Embryonic facial prominence (tissue), 1 donor: ENCODE results near the gene TMEM125.

Experiments used
- DNase-seq: peaks from one replicate; pipeline ENCODE4 v3.0.0-alpha.2; 2016; ENCODE audit errors: extremely low spot score

Gene TMEM125

DNA sequence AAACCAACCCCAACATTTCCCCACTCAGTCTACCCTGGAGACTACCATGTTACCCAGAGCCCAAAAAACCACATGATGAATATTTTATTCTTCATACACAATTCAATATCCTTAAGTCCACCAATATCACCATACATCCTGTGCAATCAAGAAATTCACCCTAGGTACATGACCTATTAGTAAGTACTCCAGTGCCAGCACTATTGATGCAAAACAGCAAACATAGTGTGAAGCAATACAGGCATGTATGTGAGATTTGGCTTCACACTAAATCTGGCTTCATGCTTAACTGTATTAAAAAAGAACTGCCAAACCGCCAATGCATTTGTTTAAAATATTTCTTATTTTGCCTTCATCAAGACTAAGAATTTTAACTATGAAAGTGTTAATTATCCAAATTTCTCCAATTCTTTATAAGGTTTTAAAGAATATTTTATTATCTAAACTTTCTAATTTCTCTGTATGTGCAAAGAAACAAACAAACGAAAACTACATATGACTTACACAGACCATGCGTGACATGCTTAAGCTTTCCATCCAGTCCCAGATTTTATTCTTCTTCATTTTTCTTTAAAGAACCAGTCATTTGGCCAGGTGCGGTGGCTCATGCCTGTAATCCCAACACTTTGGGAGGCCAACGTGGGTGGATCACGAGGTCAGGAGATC is 22.4 kb upstream of the TMEM125 start:
- no peak for DNase-seq

DNA sequence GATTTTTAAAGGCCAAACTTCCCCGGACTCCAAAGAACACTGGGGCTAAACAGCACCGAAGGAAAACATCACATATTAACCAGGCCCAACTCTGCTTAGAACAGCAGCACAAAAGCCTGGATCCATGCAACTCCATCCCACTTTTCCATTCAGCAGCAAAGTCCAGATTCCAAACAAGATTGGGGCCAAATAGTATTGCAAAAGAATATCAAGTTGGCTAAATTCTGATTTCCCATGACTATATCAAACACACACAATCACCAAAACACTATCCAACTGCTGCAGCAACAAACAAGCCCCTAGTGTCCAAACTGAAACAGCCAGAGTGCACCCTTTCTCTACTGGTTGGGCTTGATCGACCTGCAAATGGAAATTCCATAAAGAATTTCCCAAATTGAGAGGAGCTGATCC is 19.4 kb upstream of the TMEM125 start:
- DNase-seq: no peak

GRCh38 chr1:43251024-43251423 is 18.8 kb upstream of the TMEM125 start:
- no peak for DNase-seq

GRCh38 chr1:43252225-43252624 is 17.6 kb upstream of the TMEM125 start:
- DNase-seq: no peak

GRCh38 chr1:43253173-43253572 is 16.6 kb upstream of the TMEM125 start:
- DNase-seq: no peak

DNA sequence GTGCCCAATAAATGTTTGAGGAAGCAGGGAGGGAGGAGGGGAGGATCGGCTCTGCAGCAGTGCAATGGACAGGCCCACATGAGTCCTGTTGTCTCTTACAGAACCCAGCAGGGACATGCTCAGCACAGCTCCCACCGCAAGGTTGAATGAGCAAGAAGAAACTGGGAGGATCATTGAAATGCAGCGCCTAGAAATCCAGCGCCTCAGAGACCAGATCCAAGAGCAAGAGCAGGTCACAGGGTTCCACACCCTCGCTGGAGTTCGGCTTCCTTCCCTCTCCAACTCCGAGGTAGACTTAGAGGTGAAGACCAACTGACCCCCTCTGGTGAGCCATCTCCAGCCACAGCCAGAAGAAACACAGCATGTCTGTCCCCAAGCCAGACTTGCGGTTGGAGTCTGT is 15.9 kb upstream of the TMEM125 start:
- no peak for DNase-seq

GRCh38 chr1:43255438-43256210 is 14.2 kb upstream of the TMEM125 start:
- DNase-seq: no peak

DNA sequence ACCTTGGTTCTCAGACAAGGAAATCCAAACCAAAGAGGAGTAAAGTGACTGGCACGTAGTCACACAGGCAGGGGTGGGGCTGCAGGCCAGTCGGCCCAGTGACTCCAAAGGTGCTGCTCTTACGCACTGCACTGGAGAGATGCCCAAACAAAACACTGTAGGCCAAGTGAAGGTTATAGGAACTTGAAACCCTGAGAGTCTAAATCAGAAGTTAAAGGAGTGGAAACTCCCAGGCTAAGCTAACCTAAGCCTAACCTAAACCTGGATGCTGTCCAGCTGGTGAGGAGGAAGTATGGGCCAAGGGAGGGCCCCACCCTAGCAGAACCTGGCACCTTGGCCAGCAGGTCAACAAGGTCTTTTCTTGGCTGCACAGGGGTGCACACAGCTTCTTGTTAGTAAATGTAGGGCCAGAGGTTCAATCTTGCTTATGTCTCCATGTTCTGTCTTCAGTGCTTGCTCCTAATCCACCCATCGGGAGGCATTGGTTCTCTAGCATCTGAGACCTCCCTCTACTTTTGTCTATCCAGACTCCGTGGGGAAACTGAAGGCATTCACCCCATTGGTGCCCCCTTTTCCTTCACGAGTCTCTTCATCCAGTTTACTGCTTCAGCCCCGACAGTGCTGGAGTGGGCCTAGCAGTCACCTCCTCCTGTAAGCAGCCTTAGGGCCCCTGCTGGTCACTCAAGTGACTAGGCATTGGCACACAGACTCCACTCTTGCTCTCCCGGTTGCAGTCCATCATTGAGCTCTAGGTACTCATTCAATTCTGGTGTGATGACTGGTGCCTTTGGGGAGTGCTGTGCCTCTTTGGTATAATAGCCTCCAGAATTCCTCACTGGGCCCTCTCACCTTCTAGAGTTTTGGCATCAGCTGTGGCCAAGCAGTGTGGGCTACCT is 12.9 kb upstream of the TMEM125 start:
- DNase-seq: no peak

DNA sequence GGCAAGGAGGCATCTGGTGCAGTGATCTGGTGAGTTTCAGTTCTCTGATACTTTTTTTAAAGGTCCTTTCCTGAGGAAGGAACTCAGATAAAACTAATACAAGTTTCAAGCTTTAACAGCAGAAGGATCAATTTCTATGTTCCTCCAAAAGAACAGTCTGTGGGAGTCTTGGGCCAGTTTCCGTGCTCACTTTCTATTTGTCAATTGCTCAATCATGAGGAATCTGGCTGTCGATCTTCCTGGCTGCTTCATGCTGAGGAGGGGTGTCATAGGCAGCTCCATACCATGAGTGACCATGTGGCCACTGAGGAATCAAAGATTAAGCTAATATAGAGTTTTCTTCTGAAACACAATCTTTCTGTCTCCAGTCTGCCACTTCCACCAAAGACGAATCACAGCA is 11.4 kb upstream of the TMEM125 start:
- DNase-seq: no peak

DNA sequence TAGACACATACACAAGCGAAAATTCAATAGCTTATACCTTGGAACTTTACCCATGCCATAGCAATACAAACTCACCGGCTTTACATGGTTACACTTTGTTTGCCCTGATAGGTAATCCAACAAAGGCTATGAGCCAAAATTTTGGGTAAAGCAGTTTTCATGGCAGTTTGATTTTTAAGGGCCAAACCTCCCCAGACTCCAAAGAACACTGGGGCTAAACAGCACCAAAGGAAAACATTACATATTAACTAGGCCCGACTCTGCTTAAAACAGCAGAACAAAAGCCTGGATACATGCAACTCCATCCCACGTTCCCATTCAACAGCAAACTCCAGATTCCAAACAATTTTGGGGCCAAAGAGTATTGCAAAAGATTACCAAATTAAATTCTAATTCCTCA is 4.4 kb upstream of the TMEM125 start:
- DNase-seq: no peak

DNA sequence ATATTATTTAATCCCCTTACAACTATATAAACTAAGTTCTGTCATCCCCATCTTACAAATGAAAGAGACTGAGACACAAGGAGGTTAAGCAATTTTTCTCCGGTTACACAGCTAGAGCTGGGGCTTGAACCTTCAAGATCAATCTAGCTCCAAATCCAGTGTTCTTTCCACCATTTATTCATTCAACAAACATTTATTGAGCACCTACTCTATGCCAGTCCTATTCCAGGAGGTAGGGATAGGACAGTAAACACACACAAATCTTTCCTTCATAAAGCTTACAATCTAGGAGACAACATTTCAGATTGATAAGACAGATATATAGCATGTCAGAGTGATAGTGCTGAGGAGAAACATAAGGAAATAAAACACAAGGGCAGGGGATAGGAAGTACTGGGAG is 2.9 kb upstream of the TMEM125 start:
- no peak for DNase-seq

DNA sequence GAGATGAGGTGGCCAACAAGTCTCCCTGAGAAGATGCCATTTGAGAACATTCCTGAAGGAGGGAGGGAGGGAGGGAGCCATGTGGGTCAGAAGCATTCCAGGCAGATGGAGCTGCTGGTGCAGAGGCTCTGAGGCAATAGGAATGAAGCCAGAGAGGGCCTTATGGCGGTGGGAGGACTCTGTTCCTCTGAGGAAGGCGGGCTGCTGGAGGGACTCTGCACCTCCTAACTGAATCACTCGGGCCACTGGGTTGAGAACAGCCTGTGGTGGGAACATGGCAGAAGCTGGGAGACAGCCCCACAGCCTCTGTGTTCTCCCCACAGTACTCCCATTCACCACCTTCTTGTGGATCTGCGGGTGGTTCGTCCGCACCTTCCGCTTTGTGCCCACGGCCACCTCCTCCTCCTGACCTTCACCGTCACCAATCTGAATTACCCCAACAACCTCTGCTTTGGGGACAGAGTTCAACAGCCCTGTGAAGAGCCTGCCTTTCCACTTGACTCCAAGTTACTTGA is 2.4 kb upstream of the TMEM125 start:
- DNase-seq: no peak

DNA sequence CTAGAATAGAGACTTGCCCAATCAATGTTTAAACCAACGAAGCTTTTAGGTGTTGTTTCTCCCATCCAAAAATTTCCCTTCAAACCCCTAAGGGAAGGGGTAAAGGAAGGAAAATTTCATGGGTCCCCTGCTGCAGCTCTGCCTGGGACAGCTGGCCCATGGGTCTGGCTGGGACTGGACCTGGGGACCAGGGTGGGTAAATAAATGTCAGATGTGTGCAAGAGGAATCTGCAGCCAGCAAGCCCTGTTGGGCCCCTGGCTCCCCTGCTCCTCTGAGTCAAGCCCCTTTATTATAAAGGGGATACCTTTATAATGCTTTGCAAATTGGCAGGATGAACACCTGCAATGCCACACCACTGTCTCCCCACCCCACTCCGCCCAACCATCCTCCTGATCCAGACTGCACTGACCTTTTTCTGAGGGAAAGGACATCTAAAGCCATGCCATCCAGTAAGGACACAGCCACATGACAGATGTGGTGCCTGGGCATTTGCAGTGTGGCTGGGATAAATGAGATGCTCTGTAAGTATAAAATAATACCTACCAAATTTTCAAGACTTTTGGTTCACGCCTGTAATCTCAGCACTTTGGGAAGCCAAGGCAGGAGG is 1.9 kb upstream of the TMEM125 start:
- DNase-seq: no peak

GRCh38 chr1:43270421-43271095 is 775 bp downstream of the TMEM125 start:
- DNase-seq: no peak

GRCh38 chr1:43271186-43272118 is 1.7 kb downstream of the TMEM125 start:
- no peak for DNase-seq

- DNase-seq: no peak
Observed at GRCh38 chr1:43272161-43272560, 2.4 kb downstream of the TMEM125 start.

- DNase-seq: no peak
Observed at GRCh38 chr1:43272576-43273571, 3.1 kb downstream of the TMEM125 start.

GRCh38 chr1:43273708-43274107 is 3.9 kb downstream of the TMEM125 start:
- no peak for DNase-seq
